ENCODE results near the gene AGBL1.

GRCh38 chr15:86916671-86917360 lies 837.1 kb downstream of the AGBL1 start:
- TF ChIP-seq CTCF (IDR thresholded peaks at IDR 0.05; ENCODE audit: insufficient read depth, low read length, poor library complexity, severe bottlenecking) = no peak
- TF ChIP-seq EZH2phosphoT487 (conservative IDR thresholded peaks at IDR 0.05; ENCODE audit: low read length) = no peak

Data from SU-DHL-6 (cell line).